Fibroblast of the aortic adventitia (primary cell): ENCODE data around the gene EME2. TPM values are rescaled to one million over a fixed set of nuclear protein-coding genes. Genes with fewer than 3 reads are reported as not detected.
"Not testable (repeated sequence)": the region's sequence is repeated elsewhere in the genome, so short reads cannot be mapped to it uniquely, and the experiment has no call there.

Experiments
- DNase-seq: peaks from one replicate; pipeline ENCODE4 v3.0.0-alpha.2; 2010; ENCODE audit warnings: low read depth
- H3K4me3 ChIP-seq: 2 replicates; pipeline ENCODE4 v1.5.1; 2011; ENCODE audit warnings: low read depth, mild to moderate bottlenecking, control low read depth, low read length, moderate library complexity
- total RNA-seq: library from RNA; depleted of rRNA; stranded (reverse); fragments of >200 nt; gene quantifications from 2 replicates; pipeline ENCODE4 v1.2.3, GENCODE V29; 2012; ENCODE audit warnings: low replicate concordance
- TF ChIP-seq, protein P1 (sequence below): IDR thresholded peaks from 2 replicates; pipeline ENCODE4 v1.5.1; 2011; ENCODE audit warnings: mild to moderate bottlenecking, low read length, control low read depth, inconsistent platforms; ENCODE audit not compliant: insufficient read depth

The EME2 gene
- total RNA-seq, 1 donor = 8.4 TPM

DNA sequence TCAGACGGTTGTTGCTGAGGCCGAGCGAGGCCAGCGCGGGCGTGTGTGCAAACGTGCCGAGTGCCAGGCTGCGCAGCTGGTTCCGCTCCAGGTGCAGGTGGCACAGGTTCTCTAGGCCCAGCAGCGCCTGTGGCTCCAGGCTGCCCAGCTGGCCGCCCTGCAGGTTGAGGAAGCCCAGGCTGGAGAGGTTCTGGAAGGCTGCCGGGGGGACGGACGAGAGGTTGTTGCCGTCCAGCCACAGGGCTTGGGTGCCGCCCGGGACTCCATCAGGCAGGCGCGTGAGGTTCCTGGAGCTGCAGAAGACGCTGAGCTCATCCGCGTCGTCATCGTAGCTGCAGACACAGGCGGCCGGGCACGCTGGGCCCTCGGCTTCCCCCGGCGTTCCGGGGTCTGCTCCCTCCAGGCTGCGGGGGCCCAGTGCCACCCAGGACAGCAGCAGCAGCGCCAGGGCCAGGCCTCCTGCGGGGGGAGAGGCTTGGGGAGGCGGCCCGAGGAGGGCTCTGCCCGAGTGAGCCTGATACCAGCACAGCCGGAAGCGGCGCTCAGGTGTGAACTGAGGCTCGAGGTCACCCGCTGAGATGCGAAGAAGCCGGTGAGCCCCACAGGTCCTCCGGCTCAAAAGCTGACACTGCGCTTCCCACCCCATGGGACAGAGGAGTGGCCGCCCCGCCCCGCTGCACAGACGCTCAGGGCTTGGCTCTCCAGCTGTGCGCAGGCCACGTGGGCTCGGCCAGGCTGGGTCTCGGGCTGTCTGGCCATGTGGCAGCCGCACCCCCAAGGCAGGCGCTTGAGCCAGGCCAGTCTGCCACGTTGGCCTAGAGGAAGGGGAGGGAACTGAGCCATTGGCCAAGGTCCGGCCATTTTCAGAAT lies 19.6 kb downstream of the EME2 start:
- TF ChIP-seq, protein P1, sequence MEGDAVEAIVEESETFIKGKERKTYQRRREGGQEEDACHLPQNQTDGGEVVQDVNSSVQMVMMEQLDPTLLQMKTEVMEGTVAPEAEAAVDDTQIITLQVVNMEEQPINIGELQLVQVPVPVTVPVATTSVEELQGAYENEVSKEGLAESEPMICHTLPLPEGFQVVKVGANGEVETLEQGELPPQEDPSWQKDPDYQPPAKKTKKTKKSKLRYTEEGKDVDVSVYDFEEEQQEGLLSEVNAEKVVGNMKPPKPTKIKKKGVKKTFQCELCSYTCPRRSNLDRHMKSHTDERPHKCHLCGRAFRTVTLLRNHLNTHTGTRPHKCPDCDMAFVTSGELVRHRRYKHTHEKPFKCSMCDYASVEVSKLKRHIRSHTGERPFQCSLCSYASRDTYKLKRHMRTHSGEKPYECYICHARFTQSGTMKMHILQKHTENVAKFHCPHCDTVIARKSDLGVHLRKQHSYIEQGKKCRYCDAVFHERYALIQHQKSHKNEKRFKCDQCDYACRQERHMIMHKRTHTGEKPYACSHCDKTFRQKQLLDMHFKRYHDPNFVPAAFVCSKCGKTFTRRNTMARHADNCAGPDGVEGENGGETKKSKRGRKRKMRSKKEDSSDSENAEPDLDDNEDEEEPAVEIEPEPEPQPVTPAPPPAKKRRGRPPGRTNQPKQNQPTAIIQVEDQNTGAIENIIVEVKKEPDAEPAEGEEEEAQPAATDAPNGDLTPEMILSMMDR = no peak
- H3K4me3 ChIP-seq = no peak overlapping the region
- no peak for DNase-seq

- DNase-seq = no peak
- no peak overlapping the region for H3K4me3 ChIP-seq
Measured at GRCh38 chr16:1792836-1793577, 20.4 kb downstream of the EME2 start.

GRCh38 chr16:1793578-1794220 lies 21.1 kb downstream of the EME2 start, which contains the start of gene IGFALS:
TSS of gene IGFALS (minus strand) at chr16:1793705. CDS start at chr16:1793652, 53 bp downstream.
- no peak for DNase-seq
- TF ChIP-seq, protein P1 = no peak
- H3K4me3 ChIP-seq = no peak within 1 kb of the TSS

More at GRCh38 chr16:1792836-1793577, 20.4 kb downstream of the EME2 start:
- TF ChIP-seq, protein P1 = no peak

- no peak for DNase-seq
- TF ChIP-seq, protein P1 = no peak
- no peak overlapping the region for H3K4me3 ChIP-seq
Measured at GRCh38 chr16:1794221-1794871, 21.7 kb downstream of the EME2 start.

- no peak overlapping the region for H3K4me3 ChIP-seq
- TF ChIP-seq, protein P1 = no peak
- no peak for DNase-seq
Measured at GRCh38 chr16:1794908-1795666, 22.5 kb downstream of the EME2 start.

DNA sequence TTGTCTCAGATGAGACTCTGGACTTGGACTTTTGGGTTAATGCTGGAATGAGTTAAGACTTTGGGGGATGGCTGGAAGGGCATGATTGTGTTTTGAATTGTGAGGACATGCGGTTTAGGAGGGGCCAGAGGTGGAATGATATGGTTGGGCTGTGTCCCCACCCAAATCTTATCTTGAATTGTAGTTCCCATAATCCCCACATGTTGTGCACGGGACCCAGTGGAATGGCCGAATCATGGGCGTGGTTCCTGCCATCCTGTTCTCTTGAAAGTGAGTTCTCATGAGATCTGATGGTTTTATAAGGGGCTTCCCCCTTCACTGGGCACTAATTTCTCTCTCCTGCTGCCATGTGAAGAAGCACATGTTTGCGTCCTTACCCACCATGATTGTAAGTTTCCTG lies 26.7 kb downstream of the EME2 start:
- H3K4me3 ChIP-seq, DNase-seq: not testable (repeated sequence)
